Calu3 (cell line): ENCODE data around the gene TXLNA. TPM values are rescaled to one million over a fixed set of nuclear protein-coding genes. Genes with fewer than 3 reads are reported as not detected.

Experiments
- BruUV-seq: library from RNA; stranded (reverse); fragments of 400-500 nt; replicated peaks from 2 replicates; lab custom pipeline; 2021; lab: Mats Ljungman, UMichigan
- CTCF ChIA-PET: fragments of 300-600 bp; sonication (Branson Sonifier 250); formaldehyde crosslinking; loops from one replicate; lab custom pipeline; 2022; ENCODE audit warnings: antibody characterized with exemption; lab: Charles Lee
- DNase-seq: peaks from one replicate; pipeline ENCODE4 v3.0.0; 2022
- H3K27ac Mint-ChIP-seq: one replicate; pipeline ENCODE4 v1.8.0; 2022; ENCODE audit warnings: mixed read lengths; ENCODE audit not compliant: unreplicated experiment
- H3K27me3 Mint-ChIP-seq: one replicate; pipeline ENCODE4 v1.8.0; 2022; ENCODE audit warnings: mixed read lengths; ENCODE audit not compliant: unreplicated experiment
- H3K36me3 Mint-ChIP-seq: one replicate; pipeline ENCODE4 v1.8.0; 2022; ENCODE audit warnings: mild to moderate bottlenecking, moderate library complexity, mixed read lengths; ENCODE audit not compliant: insufficient read depth, unreplicated experiment
- H3K4me1 Mint-ChIP-seq: one replicate; pipeline ENCODE4 v1.8.0; 2022; ENCODE audit warnings: mild to moderate bottlenecking, low read depth, mixed read lengths; ENCODE audit not compliant: unreplicated experiment
- H3K4me3 Mint-ChIP-seq: one replicate; pipeline ENCODE4 v1.8.0; 2022; ENCODE audit warnings: mild to moderate bottlenecking, low read depth, moderate library complexity, mixed read lengths; ENCODE audit not compliant: unreplicated experiment
- H3K9me3 Mint-ChIP-seq: one replicate; pipeline ENCODE4 v1.8.0; 2022; ENCODE audit warnings: low read depth, mixed read lengths; ENCODE audit not compliant: unreplicated experiment
- CTCF ChIP-seq: fragments of 200-600 bp; IDR thresholded peaks from one replicate; pipeline ENCODE4 v1.8.0; 2022; ENCODE audit warnings: antibody characterized with exemption; ENCODE audit not compliant: unreplicated experiment
- intact Hi-C: fragments of 100-400 bp; cut with micrococcal nuclease; formaldehyde crosslinking; loops from one replicate; pipeline ENCODE4 v1.10.0; 2022; ENCODE audit not compliant: unreplicated experiment
- total RNA-seq: library from RNA; stranded (reverse); gene quantifications from 2 replicates; pipeline ENCODE4 v1.2.3, GENCODE V29; 2022

Gene TXLNA
- total RNA-seq, 1 experiment from 2014 or later: 58.4 TPM

- CTCF ChIA-PET: no interaction called here
- DNase-seq: no peak
- intact Hi-C loops: no loop called here
- H3K9me3 Mint-ChIP-seq: no peaks in the 10 kb centered on the region
- TF ChIP-seq CTCF: no peak
- H3K4me1 Mint-ChIP-seq: peaks cover 27% of the 10 kb centered on the region
- H3K27me3 Mint-ChIP-seq: no peaks in the 10 kb centered on the region
- peaks cover 62% of the 10 kb centered on the region for H3K36me3 Mint-ChIP-seq
- BruUV-seq: no TSS peak
- H3K27ac Mint-ChIP-seq: peak overlapping the region; percentile 32
- no peak overlapping the region for H3K4me3 Mint-ChIP-seq
Observed at GRCh38 chr1:32186077-32186476, 6.6 kb downstream of the TXLNA start.

- no TSS peak for BruUV-seq
- no peaks in the 10 kb centered on the region for H3K9me3 Mint-ChIP-seq
- H3K27me3 Mint-ChIP-seq: no peaks in the 10 kb centered on the region
- peaks cover 62% of the 10 kb centered on the region for H3K36me3 Mint-ChIP-seq
- peaks cover 23% of the 10 kb centered on the region for H3K4me1 Mint-ChIP-seq
- no peak for TF ChIP-seq CTCF
- intact Hi-C loops: no loop called here
- H3K4me3 Mint-ChIP-seq: no peak overlapping the region
- no peak for DNase-seq
- H3K27ac Mint-ChIP-seq: peak overlapping the region; percentile 32
- CTCF ChIA-PET: interaction anchor here (0.5 kb wide), 1 partner anchor 14 kb away, joined by 4 read pairs; no protein-coding TSS in a partner anchor
Observed at GRCh38 chr1:32186491-32186890, 7.0 kb downstream of the TXLNA start.

DNA sequence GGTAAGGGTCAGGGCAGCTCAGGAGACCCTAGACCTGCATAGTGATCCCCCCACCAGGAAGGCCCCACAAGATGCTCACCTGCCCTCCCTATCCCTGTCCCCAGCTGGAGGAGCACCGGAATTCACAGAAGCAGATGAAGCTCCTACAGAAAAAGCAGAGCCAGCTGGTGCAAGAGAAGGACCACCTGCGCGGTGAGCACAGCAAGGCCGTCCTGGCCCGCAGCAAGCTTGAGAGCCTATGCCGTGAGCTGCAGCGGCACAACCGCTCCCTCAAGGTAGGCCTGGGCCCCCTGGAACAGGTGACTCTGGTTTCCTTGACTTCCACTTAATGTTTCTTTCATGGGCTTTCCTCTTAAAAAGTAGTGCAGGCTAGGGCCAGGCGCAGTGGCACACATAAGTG, 8.4 kb downstream of the TXLNA start:
- no peak for TF ChIP-seq CTCF
- H3K27me3 Mint-ChIP-seq: no peaks in the 10 kb centered on the region
- no peaks in the 10 kb centered on the region for H3K9me3 Mint-ChIP-seq
- CTCF ChIA-PET: no interaction called here
- H3K27ac Mint-ChIP-seq: no peak overlapping the region
- peaks cover 61% of the 10 kb centered on the region for H3K36me3 Mint-ChIP-seq
- H3K4me3 Mint-ChIP-seq: no peak overlapping the region
- BruUV-seq: no TSS peak
- intact Hi-C loops: no loop called here
- no peak for DNase-seq
- H3K4me1 Mint-ChIP-seq: peaks cover 20% of the 10 kb centered on the region

- no peaks in the 10 kb centered on the region for H3K4me1 Mint-ChIP-seq
- no peaks in the 10 kb centered on the region for H3K27me3 Mint-ChIP-seq
- no peak overlapping the region for H3K27ac Mint-ChIP-seq
- no peak for DNase-seq
- no peak for TF ChIP-seq CTCF
- H3K36me3 Mint-ChIP-seq: peaks cover 83% of the 10 kb centered on the region
- intact Hi-C loops: no loop called here
- CTCF ChIA-PET: interaction anchor here (0.7 kb wide), 1 partner anchor 224 kb away, joined by 3 read pairs; no protein-coding TSS in a partner anchor
- H3K4me3 Mint-ChIP-seq: no peak overlapping the region
- no peaks in the 10 kb centered on the region for H3K9me3 Mint-ChIP-seq
- BruUV-seq: no TSS peak
Observed at GRCh38 chr1:32192220-32192948, 12.9 kb downstream of the TXLNA start.
